GM21529 (cell line): ENCODE data around the gene MPG.

ENCODE experiments used
- ATAC-seq: cut with Tn5 transposase; IDR thresholded peaks from one replicate; pipeline ENCODE4 v1.9.1; 2021; ENCODE audit not compliant: unreplicated experiment

Gene MPG

DNA sequence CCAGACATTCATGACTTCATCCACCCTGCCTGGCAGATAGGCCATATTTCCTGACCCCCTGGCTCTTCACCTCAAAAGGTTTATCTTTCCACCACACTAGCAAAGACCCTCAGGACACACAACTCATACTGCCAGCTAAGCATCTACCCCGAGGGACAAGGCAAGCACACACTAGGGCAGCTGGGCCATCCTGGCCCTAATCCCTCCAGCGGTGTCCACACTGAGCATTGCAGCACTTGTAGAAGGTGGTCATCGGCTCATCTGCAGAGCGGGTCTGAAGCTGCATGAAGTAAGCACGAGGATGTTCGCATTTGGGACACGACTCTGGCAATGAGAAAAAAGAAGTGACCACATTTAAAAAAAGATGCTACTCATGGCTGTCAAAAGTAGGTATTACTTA is 30.8 kb upstream of the MPG start:
- no peak for ATAC-seq

DNA sequence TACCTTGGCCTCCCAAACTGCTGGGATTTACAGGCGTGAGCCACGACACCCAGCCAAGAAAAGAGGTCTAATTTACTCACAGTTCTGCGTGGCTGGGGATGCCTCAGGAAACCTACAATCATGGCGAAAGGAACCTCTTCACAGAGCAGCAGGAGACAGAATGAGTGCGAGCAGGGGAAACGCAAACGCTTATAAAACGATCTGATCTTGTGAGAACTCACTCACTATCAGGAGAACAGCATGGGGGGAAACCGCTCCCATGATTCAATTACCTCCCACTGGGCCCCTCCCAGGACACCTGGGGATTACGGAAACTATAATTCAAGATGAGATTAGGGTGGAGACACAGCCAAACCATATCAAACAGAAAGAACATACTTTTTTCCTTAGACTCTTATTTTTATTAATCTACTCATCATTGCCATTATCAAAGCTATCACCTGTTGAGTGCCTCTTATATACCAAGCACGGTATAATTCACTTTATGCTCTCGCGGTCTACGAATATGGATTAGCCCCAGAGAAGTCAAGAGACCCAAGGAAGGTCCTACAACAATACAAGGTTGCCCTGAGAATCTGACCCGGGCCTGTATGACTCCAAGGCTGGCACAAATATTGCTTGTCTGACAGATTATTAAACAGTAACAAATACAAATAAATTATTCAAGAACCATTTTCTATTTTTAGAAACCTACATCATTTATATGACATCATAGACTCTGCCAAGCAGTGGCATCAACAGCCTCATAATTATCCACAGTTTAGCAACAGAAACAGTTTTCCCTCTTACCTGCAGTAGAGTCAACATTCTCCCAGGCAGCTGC is 27.0 kb upstream of the MPG start:
- no peak for ATAC-seq

DNA sequence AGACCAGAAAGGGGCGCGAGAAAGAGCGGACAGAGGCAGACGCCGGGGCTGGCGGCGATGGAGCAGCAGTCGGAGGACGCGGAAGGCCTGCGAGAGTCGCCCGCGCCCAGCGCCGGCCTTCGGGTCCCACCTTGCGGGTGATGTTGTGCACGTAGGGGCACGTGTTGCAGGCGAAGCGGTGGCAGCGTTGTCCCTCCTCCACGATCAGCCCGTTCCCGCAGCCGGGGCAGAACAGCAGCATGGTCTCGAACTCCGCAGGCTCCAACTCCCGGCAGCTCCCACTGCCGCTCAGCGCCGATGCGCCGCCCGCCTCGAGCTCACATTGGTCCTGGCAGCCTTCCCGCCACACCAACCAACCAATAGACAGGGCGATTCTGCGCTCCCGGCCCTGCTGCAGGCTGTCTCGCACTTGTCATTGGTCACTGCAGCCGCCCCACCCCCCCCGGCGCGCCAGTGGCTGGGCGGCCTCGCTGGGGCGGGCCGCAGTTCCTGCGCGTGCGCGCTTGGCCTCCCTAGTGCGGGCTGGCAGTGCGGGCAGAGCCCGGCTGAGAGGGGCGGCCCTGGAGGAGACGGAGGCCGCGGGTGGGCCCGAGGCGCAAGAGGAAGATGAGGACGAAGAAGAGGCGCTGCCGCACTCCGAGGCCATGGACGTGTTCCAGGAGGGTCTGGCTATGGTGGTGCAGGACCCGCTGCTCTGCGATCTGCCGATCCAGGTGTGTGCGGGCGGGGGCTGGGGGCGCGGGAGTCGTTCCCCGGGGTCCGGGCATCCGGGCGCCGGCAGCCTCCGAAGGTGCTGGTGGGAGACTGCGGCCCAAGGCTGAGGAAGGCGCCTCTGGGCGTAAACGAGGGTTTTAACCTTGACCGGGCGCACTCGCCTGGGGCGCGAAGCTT is 24.4 kb upstream of the MPG start, which contains the start of the genes POLR3K and SNRNP25:
POLR3K (minus strand) TSS at position 263 of the 891 bp plus-strand sequence; CDS start at position 241, 22 bp downstream.
SNRNP25 (plus strand) TSS at position 483 of the 891 bp plus-strand sequence; CDS start at position 672, 189 bp downstream.
- peak; percentile 93 for ATAC-seq

DNA sequence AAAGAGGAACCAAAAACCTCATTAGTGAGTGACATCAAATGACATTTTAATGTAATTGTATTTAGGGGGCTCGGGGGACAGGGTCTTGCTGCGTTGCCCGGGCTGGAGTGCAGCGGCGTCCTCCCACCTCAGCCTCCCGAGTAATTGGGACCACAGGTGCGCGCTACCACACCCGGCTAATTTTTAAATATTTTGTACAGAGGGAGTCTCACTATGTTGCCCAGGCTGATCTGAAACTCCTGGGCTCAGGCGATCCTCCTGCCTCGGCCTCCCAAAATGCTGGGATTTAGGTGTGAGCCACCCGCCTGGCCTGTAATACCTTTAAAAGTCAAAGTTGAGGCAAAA is 23.8 kb upstream of the MPG start:
- ATAC-seq, result no peak

DNA sequence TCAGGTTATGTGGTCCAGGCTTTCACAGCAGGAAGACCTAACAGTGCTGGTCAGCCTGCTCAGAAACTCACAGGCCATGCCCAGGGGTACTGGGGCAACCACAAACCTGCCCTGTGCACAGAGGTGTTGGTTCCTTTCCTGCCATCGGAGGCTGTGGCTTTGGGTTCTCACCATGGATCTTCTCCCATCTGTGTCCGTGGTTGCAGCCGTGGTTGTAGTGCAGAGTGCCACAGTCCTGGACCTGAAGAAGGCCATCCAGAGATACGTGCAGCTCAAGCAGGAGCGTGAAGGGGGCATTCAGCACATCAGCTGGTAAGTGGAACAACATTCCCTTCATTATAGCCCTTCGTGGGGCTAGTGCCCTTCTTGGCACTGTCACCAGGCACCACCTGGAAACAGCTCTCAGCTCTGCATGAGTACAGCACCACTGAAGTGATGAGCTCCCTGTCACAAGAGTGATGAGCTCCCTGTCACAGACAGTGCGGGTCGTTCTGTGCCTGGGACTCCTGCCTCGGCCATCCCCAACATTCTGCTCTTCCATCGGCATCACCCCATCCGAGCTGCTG is 22.4 kb upstream of the MPG start:
- ATAC-seq, result no peak

DNA sequence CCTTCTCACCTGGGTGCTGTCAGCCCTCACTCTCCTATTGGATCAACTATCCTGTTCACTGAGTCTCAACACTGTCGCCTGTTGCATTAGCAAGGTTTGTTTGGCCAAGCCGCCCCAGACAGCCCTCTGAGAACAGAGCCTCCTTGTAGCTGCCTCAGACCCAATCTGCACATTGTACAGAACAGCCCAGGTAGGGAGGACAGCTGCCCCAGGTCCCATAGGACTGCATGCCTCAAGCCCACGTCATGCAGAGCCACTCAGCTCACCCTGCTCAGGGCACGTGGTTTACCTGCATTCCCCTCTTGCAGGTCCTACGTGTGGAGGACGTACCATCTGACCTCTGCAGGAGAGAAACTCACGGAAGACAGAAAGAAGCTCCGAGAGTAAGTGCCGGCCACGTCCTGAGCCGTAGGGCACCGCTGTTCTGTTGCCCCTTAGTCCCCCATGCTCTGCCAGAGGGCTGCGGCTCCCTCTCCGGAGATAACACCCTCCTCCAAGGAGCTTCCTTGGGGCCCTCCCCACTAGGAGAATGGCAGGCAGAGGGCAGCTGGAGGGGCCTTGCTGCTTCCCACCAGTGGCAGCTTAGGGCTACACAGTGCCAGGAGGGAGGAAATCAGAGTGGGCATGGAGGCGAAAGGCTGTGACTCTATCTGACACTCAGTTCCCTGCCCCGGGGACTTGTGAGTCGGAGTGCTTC is 21.6 kb upstream of the MPG start:
- no peak for ATAC-seq

DNA sequence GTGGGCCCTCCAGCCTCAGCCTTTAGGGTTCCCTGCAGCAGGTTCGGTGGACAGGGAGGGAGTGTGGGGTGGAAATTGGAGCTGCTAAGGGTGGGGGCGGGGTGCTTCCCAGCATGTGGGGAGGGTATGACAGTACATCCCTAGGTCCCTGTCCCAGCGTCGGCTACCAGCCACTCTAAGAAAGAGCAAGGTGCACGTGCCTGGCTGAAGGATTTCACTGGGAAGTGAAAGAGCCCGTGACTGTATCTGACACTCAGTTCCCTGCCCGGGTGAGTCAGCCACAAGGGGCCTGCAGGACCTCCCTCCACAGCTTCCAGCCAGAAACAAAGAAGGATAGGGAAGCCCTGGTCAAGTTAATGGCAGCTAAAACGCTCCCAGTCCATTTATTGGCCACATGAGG is 20.3 kb upstream of the MPG start:
- no peak for ATAC-seq

DNA sequence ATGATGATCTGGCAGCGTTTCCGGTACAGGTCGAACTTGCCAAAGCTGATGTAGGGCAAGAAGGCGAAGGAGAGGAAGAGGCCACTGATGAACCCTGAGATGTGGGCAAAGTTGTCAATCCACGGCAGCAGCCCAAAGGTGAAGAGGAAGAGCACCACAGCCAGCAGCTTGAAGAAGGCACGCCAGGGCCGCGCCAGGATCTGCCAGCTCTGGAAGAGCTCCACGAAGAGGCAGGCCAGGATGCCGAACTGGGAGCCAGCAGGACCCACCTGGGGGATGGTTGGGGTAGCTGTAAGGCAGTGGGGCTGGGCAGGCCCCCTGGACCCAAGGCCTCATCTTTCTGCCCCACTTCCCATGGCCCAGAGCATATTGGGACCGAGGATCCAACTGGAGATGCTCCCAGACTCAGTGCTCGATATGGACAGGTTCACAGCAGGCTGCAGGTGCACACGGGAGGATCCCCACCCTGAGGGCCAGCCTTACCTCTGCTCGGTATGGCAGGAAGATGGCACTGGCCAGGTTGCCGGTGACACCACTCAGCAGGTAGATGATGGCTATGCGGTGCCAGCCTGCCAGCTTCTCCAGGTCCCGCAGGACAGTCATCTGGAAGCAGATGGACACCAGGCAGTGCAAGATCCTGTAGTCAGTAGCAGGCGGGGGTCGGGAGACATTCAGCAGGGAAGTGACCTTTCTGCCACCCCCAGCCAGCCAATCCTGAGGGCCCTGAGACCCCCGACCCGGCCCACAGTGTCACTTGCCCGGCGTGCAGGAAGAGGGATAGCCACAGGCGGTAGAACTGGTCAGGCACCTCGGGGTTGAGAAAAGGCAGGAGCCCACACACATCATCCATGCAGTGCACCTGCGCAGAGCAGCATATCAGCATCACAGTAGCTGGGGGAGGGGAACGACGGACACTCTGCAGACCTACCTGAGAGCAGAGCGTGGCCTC is 19.3 kb upstream of the MPG start:
- no peak for ATAC-seq

DNA sequence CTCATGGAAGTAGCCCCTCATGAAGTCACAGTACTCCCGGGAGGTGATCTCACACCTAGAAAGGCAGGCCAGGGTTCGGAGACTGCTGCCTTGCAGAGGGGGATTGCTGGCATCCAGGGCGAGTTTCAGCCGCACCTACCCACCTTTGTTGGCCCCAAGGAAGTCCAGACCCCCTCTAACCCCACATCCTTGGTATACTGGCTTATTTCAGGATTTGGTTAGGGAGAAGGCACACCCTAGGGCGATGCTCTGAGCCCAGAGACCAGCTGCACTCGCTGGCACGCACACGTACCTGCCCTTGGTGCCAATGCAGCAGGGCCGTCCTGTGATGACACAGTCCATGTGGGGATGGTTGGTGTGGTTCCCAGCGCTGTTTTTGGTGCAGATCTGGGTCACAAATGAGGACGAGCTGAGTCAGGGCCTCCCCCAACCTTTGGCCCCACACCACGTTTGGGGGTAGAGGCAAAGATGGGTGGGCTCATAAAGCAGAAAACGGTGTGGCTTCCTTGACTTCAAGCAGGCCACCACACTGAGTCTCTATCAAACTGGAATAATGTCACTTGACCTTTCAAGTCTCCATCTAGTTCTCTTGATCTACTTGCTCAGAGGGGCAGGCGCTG is 18.5 kb upstream of the MPG start:
- ATAC-seq, result no peak

DNA sequence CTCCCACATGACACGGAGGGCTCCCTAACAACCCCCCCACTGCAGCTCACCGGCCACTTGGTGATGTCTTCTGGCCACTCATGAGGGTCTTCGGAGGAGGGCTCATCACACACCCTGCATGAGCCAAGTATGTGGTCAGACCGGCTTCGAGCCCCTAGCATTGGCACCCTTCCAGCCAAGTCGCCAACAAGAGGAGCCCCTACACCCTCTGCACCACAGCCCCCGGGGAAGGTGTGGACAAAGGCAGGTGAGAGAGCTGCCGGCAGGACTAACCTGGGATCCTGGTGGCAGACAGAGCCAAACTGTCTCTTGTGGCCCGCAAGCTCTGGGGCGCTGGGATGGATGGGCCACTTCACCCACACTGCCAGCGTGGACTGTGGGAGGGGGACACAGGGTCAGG is 17.9 kb upstream of the MPG start:
- ATAC-seq, result no peak

DNA sequence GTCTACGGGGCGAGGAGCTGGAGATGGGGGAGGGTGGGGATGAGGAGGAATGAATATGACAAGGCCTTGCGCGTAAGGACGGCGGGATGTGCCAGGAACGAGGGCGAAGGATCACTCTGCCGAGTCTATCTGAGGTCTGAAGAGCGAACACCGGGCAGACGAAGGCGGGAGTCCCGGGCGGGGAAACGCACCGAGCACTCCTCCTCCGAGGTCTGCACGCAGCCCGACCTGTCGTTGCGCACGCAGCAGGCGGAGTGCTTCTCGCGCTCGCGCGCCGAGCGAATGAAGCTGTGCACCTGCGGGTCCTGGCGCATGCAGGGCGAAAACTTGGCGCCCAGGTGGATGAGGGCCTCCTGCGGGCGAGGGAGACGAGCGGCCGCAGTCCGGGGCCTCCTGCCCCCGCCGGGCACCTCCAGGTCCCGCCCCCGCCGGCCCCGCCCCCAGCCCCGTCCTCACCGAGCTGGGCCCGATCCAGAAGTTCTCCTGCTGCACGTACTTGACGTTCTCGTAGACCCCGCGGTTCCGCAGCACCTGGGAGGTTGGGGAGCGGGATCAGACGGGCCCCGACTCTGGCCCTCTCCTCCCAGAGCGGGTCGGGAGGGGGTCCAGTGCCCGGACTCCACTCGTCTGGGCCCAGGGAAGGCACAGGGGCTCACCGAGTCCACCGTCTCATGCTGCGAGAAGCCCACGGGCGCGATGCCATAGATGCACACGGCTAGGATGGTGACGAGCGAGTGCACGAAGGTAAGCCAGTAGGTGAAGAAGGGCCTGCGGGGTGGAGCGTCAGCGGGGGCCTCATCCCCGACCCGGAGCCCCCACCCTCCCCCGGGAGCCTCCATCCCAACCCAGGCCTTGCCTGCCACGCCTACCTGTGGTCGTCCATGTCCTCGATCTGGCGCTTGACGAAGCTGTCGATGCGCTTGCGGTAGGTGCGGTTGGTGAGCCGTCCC is 16.8 kb upstream of the MPG start:
- no peak for ATAC-seq

DNA sequence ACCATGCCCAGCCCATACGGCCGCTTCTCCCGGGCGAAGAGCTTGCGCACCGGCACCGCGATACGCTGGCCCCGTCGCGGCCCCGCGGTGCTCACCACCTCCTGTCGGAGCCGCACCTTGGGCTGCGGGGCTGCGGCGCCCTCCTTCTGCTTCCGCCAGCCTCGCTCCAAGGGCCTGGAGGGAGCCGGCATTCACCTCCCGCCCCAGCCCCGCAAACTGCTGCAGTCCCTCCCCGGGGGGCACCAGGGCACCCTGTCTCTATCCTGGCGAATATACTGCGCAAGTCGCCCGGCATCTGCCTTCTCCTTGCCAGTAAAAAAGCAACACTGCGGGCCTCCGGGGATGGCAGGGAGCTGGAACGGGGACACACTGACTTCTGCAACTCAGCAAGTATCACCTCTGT is 16.1 kb upstream of the MPG start:
- no peak for ATAC-seq

DNA sequence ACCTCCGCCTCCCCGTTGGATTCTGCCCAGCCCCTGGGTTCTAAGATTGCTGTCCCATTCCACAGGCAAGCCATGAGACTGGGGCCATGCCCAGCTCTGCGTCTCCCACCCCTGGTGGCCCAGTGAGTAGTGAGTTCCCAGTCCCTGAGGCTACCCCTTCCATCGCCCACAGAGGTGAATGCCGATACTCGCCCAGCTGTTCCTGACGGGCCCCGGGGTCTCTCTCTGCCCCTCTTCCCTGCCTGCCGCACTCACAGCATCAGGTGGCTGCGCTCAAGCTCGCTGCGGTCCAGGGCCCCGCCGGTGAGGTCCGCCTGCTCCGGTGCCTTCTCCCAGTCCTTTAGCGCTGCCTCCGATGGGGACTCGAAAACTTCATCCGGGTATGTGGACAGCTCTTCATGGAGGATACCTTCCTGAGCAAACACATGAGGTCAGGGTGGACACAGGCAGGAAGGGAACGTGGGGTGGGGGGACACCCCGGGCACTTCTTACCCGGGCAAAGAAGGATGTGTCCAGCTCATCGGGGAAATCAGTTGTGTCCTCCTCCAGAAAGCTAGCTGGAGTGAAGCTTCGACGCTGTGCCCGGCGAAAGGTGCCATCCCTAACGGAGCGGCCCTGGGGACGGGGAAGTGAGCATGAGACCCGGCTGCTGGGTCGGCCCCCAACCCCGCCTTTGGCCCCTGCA is 15.6 kb upstream of the MPG start:
- ATAC-seq, result no peak

DNA sequence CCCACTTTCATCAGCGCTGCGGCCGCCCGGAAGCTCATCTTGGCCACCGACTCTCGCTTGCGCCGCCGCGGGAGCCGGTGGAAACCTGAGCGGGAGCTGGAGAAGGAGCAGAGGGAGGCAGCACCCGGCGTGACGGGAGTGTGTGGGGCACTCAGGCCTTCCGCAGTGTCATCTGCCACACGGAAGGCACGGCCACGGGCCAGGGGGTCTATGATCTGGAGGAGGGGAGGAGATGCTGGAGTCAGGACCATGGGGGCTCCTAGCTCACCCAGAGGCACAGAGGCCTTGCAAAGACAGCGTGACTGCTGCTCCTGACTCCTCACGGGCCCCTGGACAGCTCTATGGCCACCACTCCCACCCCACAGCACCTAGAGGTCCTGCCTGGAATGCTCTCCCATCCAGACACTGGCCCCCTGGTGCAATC is 15.0 kb upstream of the MPG start:
- no peak for ATAC-seq

DNA sequence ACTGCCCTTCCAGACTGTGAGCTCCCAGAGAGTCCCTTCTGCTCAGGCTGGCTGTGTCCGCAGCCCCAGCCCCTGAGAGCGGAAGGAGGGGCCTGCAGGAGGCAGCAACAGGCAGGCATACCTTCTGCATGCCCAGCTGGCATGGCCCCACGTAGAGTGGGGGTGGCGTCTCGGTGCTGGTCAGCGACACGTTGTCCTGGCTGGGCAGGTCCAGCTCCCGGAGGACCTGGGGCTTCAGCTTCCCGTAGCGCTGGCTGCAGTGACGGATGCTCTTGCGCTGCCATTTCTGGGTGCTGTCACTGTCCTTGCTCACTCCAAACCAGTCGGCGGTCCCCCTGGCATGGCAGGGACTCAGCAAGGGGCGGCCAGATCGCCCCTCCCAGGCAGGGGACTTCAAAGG is 14.6 kb upstream of the MPG start:
- ATAC-seq, result no peak

DNA sequence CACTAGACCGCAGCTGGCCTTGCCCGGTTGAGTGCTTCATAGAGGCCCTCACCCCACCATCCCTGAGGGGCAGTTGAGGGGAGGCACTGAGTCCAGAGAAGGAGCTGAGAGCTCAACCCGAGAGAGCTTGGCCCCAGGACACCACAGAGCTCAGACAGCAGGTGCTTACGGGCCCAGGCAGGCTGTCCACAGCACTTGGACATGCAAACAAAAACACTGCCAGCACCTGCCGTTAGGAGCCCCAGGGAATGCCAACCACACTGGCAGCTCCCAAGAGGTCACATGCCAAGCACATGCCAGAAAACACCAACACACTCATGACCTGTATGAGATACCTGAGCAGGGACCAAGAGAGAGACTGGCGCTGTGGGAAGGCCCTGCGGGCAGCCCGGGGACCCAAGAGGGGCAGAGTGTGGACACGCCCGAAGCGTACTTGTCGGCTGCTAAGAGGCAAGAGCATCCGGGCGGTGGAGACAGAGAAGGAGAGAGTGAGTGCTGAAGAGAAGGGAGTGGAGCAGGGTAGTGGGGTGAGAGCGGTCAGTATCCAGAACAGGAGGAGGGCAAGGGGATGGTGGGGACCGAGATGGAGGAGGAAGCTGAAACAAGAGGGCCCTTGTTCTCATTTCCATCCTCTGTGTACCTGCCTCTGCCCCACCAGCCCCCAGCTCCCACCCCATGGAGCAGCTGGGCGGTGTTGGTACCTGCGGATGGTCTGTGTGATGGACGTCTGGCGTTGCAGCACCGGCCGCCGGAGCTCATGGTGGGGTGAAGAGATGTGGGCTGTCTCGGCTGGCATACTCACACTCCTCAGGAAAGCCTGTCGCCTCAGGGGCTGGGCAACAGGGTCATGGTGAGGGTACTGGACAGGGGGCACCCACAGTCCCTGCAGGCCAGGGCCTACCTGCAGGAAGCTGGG is 13.8 kb upstream of the MPG start:
- ATAC-seq, result no peak

DNA sequence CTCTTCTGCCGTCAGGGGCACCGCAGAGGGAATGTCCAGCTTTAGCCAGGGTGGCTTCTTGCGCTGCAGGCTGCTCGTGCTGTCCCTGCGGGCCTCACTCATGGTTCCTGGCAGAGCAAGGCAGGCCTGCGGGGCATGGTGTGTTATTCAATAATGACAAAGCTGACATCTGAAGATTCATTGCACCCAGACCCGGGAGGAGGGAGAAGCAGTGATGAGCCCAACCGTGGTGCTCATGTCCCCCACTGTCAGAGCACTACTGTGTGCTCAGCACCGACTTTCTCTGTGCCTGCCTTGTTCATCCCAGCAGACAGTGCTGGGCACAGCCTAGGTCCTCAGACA is 13.1 kb upstream of the MPG start:
- no peak for ATAC-seq
